ENCODE data around the gene SCAF1.

SCAF1 gene

DNA sequence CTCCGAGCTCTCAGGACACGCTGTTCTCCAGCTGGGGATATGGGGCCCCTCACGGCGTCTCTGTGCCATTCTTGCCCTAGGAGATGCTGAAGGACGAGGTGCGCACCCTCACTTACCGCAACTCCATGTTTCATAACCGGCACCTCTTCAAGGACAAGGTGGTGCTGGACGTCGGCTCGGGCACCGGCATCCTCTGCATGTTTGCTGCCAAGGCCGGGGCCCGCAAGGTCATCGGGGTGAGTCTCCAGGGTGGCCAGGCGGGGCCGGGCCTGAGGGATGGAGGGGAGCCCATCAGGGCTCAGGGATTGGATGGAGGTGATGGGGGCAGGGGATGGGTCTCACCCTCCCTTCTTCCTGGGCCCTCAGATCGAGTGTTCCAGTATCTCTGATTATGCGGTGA, 39.8 kb downstream of the SCAF1 start:
- TF ChIP-seq, protein P1, sequence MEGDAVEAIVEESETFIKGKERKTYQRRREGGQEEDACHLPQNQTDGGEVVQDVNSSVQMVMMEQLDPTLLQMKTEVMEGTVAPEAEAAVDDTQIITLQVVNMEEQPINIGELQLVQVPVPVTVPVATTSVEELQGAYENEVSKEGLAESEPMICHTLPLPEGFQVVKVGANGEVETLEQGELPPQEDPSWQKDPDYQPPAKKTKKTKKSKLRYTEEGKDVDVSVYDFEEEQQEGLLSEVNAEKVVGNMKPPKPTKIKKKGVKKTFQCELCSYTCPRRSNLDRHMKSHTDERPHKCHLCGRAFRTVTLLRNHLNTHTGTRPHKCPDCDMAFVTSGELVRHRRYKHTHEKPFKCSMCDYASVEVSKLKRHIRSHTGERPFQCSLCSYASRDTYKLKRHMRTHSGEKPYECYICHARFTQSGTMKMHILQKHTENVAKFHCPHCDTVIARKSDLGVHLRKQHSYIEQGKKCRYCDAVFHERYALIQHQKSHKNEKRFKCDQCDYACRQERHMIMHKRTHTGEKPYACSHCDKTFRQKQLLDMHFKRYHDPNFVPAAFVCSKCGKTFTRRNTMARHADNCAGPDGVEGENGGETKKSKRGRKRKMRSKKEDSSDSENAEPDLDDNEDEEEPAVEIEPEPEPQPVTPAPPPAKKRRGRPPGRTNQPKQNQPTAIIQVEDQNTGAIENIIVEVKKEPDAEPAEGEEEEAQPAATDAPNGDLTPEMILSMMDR (IDR thresholded peaks at IDR 0.05; ENCODE audit: extremely low read depth, insufficient read depth, missing control alignments) = no peak
- in situ Hi-C loops (cut with MboI; ENCODE audit: low pct_unique_long_range_greater_than_20kb, low sequenced_read_pairs, unreplicated experiment) = no loop called here
- DNase-seq (ENCODE audit: low spot score) = no peak

- TF ChIP-seq, protein P1 (IDR thresholded peaks at IDR 0.05; ENCODE audit: extremely low read depth, insufficient read depth, missing control alignments) = no peak
- no peak for DNase-seq (ENCODE audit: low spot score)
- in situ Hi-C loops (cut with MboI; ENCODE audit: low pct_unique_long_range_greater_than_20kb, low sequenced_read_pairs, unreplicated experiment) = no loop called here
These were observed 40.3 kb downstream of the SCAF1 start for GRCh38 chr19:49682274-49682673.

DNA sequence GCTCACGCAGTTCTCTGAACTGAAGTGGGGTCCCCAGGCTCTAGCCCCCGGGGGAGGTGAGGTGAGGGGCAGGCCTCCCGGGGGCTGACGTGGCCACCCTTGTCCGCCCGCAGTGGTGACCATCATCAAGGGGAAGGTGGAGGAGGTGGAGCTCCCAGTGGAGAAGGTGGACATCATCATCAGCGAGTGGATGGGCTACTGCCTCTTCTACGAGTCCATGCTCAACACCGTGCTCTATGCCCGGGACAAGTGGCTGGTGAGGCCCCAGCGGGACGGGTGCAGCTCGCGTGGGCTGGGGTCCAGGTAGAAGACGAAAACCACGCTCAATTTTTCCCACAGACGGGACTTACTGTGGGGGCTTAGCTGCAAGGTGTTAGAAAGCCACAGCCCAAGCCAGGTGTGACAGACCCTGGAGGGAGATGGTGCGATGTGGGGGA, 41.8 kb downstream of the SCAF1 start:
- DNase-seq (ENCODE audit: low spot score) = no peak
- in situ Hi-C loops (cut with MboI; ENCODE audit: low pct_unique_long_range_greater_than_20kb, low sequenced_read_pairs, unreplicated experiment) = no loop called here
- TF ChIP-seq, protein P1 (IDR thresholded peaks at IDR 0.05; ENCODE audit: extremely low read depth, insufficient read depth, missing control alignments) = no peak

DNA sequence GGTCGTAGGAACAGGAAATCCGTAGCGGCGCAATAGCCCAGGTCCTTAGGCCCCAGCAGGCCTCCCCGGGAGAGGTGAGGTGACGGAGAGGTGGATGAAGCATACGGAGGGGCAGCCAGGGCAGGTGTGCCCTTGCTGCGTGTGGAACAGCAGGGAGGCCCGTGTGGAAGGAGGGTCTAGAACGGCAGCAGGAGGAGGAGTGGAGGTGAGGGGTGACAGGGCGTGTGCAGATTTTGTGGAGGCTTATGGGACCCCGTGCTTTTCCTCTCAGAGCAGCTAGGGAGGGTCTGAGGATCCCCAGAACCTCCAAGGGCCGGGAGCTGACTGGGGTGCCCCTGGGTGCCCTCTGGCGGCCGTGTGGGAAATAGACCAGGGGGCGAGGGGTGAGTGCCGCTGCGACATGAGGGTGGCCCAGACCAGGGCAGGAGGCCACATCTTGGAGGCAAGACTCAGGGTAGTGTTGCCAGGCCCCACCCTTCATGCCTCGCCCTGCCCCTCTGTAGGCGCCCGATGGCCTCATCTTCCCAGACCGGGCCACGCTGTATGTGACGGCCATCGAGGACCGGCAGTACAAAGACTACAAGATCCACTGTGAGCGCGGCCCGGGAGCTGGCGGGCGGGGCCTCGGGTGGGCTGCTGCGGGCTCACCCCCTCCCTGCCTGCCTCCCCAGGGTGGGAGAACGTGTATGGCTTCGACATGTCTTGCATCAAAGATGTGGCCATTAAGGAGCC, 42.4 kb downstream of the SCAF1 start:
- peak; percentile 68 for DNase-seq (ENCODE audit: low spot score)
- in situ Hi-C loops (cut with MboI; ENCODE audit: low pct_unique_long_range_greater_than_20kb, low sequenced_read_pairs, unreplicated experiment) = no loop called here
- TF ChIP-seq, protein P1 (IDR thresholded peaks at IDR 0.05; ENCODE audit: extremely low read depth, insufficient read depth, missing control alignments) = peak; percentile 76

- DNase-seq (ENCODE audit: low spot score) = no peak
- in situ Hi-C loops (cut with MboI; ENCODE audit: low pct_unique_long_range_greater_than_20kb, low sequenced_read_pairs, unreplicated experiment) = no loop called here
- TF ChIP-seq, protein P1 (IDR thresholded peaks at IDR 0.05; ENCODE audit: extremely low read depth, insufficient read depth, missing control alignments) = no peak
These were observed 43.1 kb downstream of the SCAF1 start for GRCh38 chr19:49684983-49685553.

DNA sequence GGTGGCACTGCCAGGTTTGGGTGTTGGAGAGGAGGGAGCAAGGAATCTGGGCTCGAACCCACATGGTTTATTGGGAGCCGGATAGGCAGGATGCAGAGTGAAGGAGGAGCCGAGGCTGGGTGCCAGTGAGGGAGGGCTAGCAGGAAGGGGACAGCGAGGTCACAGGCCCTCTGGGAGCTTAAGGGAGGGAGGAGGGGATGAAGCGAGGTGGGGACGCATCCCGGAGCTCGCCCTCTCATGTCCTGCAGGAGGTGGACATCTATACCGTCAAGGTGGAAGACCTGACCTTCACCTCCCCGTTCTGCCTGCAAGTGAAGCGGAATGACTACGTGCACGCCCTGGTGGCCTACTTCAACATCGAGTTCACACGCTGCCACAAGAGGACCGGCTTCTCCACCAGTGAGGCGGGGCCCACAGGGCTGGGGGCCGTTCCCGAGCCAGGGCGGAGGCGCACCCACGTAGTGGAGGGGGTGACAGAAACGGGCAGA, 43.9 kb downstream of the SCAF1 start:
- DNase-seq (ENCODE audit: low spot score) = no peak
- in situ Hi-C loops (cut with MboI; ENCODE audit: low pct_unique_long_range_greater_than_20kb, low sequenced_read_pairs, unreplicated experiment) = no loop called here
- TF ChIP-seq, protein P1 (IDR thresholded peaks at IDR 0.05; ENCODE audit: extremely low read depth, insufficient read depth, missing control alignments) = no peak

Data from GM13977 (cell line).